Activated CD4-positive, alpha-beta T cell treated with anti-CD3 and anti-CD28 coated beads, Interleukin-2, amount 10 ng/mL, durations not matched to agents 7 days and 5 days (primary cell): Measurements from ENCODE around the gene HHEX. TPM values are rescaled to one million over a fixed set of nuclear protein-coding genes. Genes with fewer than 3 reads are reported as not detected.
"Not testable (repeated sequence)": the region's sequence is repeated elsewhere in the genome, so short reads cannot be mapped to it uniquely, and the experiment has no call there.

Experiments used
- CTCF ChIA-PET: fragments of 350-600 bp; sonication (Branson Sonifier 250); formaldehyde crosslinking; loops from one replicate; lab custom pipeline; 2021; ENCODE audit warnings: antibody characterized with exemption; lab: Charles Lee
- POLR2A ChIA-PET: fragments of 350-600 bp; sonication (Branson Sonifier 250); formaldehyde crosslinking; loops from one replicate; lab custom pipeline; 2021; ENCODE audit warnings: antibody characterized with exemption; lab: Charles Lee
- DNase-seq: peaks from one replicate; pipeline ENCODE4 v3.0.0-alpha.2; 2020
- H3K27ac Mint-ChIP-seq: one replicate; pipeline ENCODE4 v1.8.0; 2021; ENCODE audit warnings: mild to moderate bottlenecking, moderate library complexity, mixed read lengths
- H3K27me3 Mint-ChIP-seq: one replicate; pipeline ENCODE4 v1.8.0; 2021; ENCODE audit warnings: mixed read lengths
- H3K36me3 Mint-ChIP-seq: one replicate; pipeline ENCODE4 v1.8.0; 2021; ENCODE audit warnings: low read depth, mixed read lengths
- H3K4me1 Mint-ChIP-seq: one replicate; pipeline ENCODE4 v1.8.0; 2021; ENCODE audit warnings: mixed read lengths
- H3K4me3 Mint-ChIP-seq: one replicate; pipeline ENCODE4 v1.8.0; 2021; ENCODE audit warnings: mild to moderate bottlenecking, moderate library complexity, mixed read lengths
- H3K9me3 Mint-ChIP-seq: one replicate; pipeline ENCODE4 v1.8.0; 2021; ENCODE audit warnings: mixed read lengths
- total RNA-seq, 2 experiments: library from RNA; stranded (reverse); gene quantifications; one replicate each; pipeline ENCODE4 v1.2.3, GENCODE V29; 2021

HHEX gene
- total RNA-seq, 2 experiments from 2014 or later: 0.25 TPM; not detected in 1

GRCh38 chr10:92722349-92722748, 32.6 kb downstream of the HHEX start:
- H3K4me3 Mint-ChIP-seq: no peak overlapping the region
- CTCF ChIA-PET: interaction anchor here (0.6 to 1.7 kb wide), 2 partner anchors 25 to 1344 kb away, joined by 3 read pairs; no protein-coding TSS in a partner anchor

GRCh38 chr10:92727141-92727540, 37.4 kb downstream of the HHEX start:
- Mint-ChIP-seq H3K4me1 (no peaks in the 10 kb centered on the region), H3K36me3 (no peaks in the 10 kb centered on the region), H3K9me3 (no peaks in the 10 kb centered on the region), H3K27ac (no peak overlapping the region), H3K4me3 (no peak overlapping the region), H3K27me3 (peaks cover 21% of the 10 kb centered on the region)
- POLR2A ChIA-PET: no interaction called here
- CTCF ChIA-PET: no interaction called here
- DNase-seq: no peak

More at GRCh38 chr10:92722349-92722748, 32.6 kb downstream of the HHEX start:
- no peaks in the 10 kb centered on the region for H3K4me1 Mint-ChIP-seq
- DNase-seq: no peak
- no peaks in the 10 kb centered on the region for H3K36me3 Mint-ChIP-seq
- H3K9me3 Mint-ChIP-seq: no peaks in the 10 kb centered on the region
- peaks cover 27% of the 10 kb centered on the region for H3K27me3 Mint-ChIP-seq
- no peak overlapping the region for H3K27ac Mint-ChIP-seq
- POLR2A ChIA-PET: no interaction called here

GRCh38 chr10:92727550-92727949, 37.8 kb downstream of the HHEX start:
- Mint-ChIP-seq H3K4me1 (no peaks in the 10 kb centered on the region), H3K27ac (no peak overlapping the region), H3K27me3 (peaks cover 21% of the 10 kb centered on the region), H3K9me3 (no peaks in the 10 kb centered on the region), H3K36me3 (no peaks in the 10 kb centered on the region), H3K4me3 (no peak overlapping the region)
- ChIA-PET POLR2A (no interaction called here), CTCF (no interaction called here)
- no peak for DNase-seq

GRCh38 chr10:92729886-92730285, 40.1 kb downstream of the HHEX start:
- POLR2A ChIA-PET: no interaction called here
- CTCF ChIA-PET: no interaction called here
- H3K36me3 Mint-ChIP-seq: no peaks in the 10 kb centered on the region
- no peaks in the 10 kb centered on the region for H3K4me1 Mint-ChIP-seq
- DNase-seq: no peak
- H3K27ac Mint-ChIP-seq: no peak overlapping the region
- H3K9me3 Mint-ChIP-seq: no peaks in the 10 kb centered on the region
- no peak overlapping the region for H3K4me3 Mint-ChIP-seq
- peaks cover 10% of the 10 kb centered on the region for H3K27me3 Mint-ChIP-seq

- CTCF ChIA-PET: interaction anchor here (1.0 to 1.4 kb wide), 2 partner anchors 10 to 24 kb away, joined by 3 read pairs; no protein-coding TSS in a partner anchor
- POLR2A ChIA-PET: no interaction called here
- Mint-ChIP-seq H3K4me3 (no peak overlapping the region), H3K4me1 (no peaks in the 10 kb centered on the region), H3K36me3 (no peaks in the 10 kb centered on the region), H3K9me3 (no peaks in the 10 kb centered on the region), H3K27me3 (peaks cover 6% of the 10 kb centered on the region), H3K27ac (no peak overlapping the region)
- no peak for DNase-seq
Observed at GRCh38 chr10:92732958-92733357, 43.2 kb downstream of the HHEX start.

- Mint-ChIP-seq H3K4me1 (no peaks in the 10 kb centered on the region), H3K36me3 (no peaks in the 10 kb centered on the region), H3K27ac (no peak overlapping the region), H3K27me3 (peaks cover 7% of the 10 kb centered on the region), H3K9me3 (no peaks in the 10 kb centered on the region), H3K4me3 (no peak overlapping the region)
- CTCF ChIA-PET: no interaction called here
- DNase-seq: no peak
- POLR2A ChIA-PET: no interaction called here
Observed at GRCh38 chr10:92734301-92734700, 44.5 kb downstream of the HHEX start.

DNA sequence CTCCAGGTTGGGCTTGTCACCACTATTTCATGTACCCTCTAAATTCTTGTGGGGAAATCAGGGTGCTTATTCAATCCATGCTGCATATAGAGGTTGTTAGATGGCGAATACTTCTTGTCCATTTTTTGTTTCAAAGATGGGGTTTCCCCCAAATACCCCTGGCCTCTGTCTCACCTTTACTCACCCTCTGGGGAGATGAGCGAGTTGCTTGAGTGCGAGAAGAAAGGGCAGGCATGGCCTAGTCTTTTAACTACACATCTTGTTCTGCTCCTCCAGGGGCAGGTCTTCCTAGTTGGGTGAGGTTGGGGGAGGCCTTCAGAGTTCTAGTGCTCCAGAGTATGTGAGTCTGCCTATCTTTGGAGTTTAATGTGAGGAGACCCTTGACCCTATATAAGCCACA, 46.2 kb downstream of the HHEX start:
- CTCF ChIA-PET: no interaction called here
- no peak for DNase-seq
- H3K27me3 Mint-ChIP-seq: peaks cover 10% of the 10 kb centered on the region
- H3K27ac Mint-ChIP-seq: no peak overlapping the region
- H3K4me3 Mint-ChIP-seq: no peak overlapping the region
- H3K4me1 Mint-ChIP-seq: no peaks in the 10 kb centered on the region
- no peaks in the 10 kb centered on the region for H3K9me3 Mint-ChIP-seq
- H3K36me3 Mint-ChIP-seq: no peaks in the 10 kb centered on the region
- POLR2A ChIA-PET: no interaction called here

- CTCF ChIA-PET: no interaction called here
Observed at GRCh38 chr10:92737484-92737883, 47.7 kb downstream of the HHEX start.

DNA sequence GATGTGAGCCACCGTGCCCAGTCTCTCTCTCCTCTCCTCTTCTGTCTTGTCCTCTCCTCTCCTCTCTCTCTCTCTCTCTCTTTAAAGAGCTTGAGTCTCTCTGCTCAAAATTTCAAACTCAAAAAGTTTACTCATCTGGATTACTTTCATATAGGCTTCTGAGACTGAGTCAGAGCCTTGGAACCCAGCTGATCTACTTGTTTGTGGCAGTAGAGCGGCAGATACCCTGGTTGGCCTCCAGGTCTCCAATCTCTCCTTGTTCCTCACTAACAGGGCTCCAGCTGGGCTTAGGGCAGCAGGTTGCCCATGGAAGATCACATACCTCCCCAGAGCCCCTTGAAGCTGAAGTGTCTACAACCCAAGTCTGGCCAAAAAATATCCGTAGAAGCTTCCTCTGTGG, 51.0 kb downstream of the HHEX start:
- no peak overlapping the region for H3K4me3 Mint-ChIP-seq

More at GRCh38 chr10:92737484-92737883, 47.7 kb downstream of the HHEX start:
- POLR2A ChIA-PET: no interaction called here
- Mint-ChIP-seq H3K27me3 (peaks cover 10% of the 10 kb centered on the region), H3K4me3 (no peak overlapping the region), H3K9me3 (no peaks in the 10 kb centered on the region), H3K36me3 (no peaks in the 10 kb centered on the region), H3K4me1 (no peaks in the 10 kb centered on the region), H3K27ac (no peak overlapping the region)
- DNase-seq: no peak

DNA sequence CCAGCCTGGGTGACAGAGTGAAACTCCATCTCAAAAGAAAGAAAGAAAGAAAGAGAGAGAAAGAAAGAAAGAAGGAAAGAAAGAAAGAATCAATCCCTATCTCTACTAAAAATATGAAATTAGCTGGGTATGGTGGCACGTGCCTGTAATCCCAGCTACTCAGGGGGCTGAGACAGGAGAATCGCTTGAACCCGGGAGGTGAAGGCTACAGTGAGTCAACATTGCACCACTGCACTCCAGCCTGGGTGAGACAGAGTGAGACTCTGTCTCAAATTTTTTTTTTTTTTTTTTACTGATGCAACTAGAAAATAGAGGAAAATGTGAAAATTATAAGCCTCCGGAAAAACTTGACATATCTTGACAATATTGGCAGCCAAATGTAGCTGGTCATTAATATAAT, 52.0 kb downstream of the HHEX start:
- H3K4me3 Mint-ChIP-seq, H3K36me3 Mint-ChIP-seq, POLR2A ChIA-PET, H3K4me1 Mint-ChIP-seq, DNase-seq, H3K27ac Mint-ChIP-seq, CTCF ChIA-PET, H3K9me3 Mint-ChIP-seq: not testable (repeated sequence)
- H3K27me3 Mint-ChIP-seq: peaks cover 14% of the 10 kb centered on the region

More for the DNA sequence above, 51.0 kb downstream of the HHEX start:
- Mint-ChIP-seq H3K9me3 (no peaks in the 10 kb centered on the region), H3K27me3 (peaks cover 13% of the 10 kb centered on the region), H3K4me1 (no peaks in the 10 kb centered on the region), H3K27ac (no peak overlapping the region), H3K36me3 (no peaks in the 10 kb centered on the region)
- DNase-seq: no peak
- ChIA-PET POLR2A (interaction anchor here (0.6 kb wide), 1 partner anchor 84 kb away, joined by 4 read pairs; no protein-coding TSS in a partner anchor), CTCF (interaction anchor here (0.7 kb wide), 1 partner anchor 224 kb away, joined by 3 read pairs; no protein-coding TSS in a partner anchor)

DNA sequence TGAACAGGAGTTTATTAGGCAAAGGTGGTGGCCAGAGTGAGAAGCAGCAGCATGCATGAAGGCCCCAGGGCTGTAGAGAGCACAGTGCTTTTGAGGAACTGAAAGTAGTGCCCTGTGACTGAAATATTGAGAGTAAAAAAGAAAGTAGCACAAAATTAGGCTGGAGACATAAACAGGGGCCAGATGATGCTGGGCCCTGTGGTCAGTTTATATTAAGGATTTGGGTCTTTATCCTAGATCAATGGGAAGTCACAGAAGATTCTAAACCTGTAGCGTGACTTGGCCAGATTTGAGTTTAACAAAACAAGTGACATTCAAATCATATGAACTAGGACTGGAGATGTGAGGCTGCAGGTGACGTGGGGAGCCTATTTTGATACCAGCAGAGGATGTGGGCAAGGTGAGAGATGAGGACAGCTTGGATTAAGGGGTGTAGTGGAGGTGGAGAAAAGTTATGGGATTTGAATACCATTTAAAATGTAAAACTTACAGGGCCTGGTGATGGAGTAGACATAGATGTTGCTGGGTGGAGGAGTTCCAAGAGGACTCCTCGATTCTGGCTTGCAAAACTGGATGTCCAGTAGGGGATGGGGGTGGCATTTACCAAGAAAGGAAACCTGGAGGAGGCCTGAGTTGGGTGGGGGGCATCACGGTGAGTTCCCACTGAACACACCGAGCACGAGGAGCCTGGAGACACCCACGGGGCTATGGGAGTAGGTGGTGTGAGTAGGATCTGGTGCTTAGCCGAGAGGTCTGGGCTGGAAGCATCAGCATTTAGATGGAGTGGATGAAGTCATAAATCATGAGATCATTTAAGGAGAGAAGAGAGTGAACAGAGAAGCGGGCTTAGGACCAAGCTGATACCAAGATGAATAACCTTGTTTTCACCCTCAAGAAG, 52.8 kb downstream of the HHEX start:
- Mint-ChIP-seq H3K4me1 (peaks cover 9% of the 10 kb centered on the region), H3K27ac (no peak overlapping the region), H3K27me3 (peaks cover 15% of the 10 kb centered on the region), H3K4me3 (no peak overlapping the region), H3K36me3 (no peaks in the 10 kb centered on the region), H3K9me3 (no peaks in the 10 kb centered on the region)
- DNase-seq: no peak
- CTCF ChIA-PET: interaction anchor here (1.0 kb wide), 1 partner anchor 10 kb away, joined by 3 read pairs; no protein-coding TSS in a partner anchor
- POLR2A ChIA-PET: no interaction called here
